ENCODE data around the gene TMEM41B. TPM values are rescaled to one million over a fixed set of nuclear protein-coding genes. Genes with fewer than 3 reads are reported as not detected.

TMEM41B gene
- total RNA-seq, 2 donors from 2014 or later = 35.4 to 38.1 TPM

- Mint-ChIP-seq H3K27me3 (ENCODE audit: low read depth) (no peaks in the 10 kb centered on the region), H3K9me3 (no peaks in the 10 kb centered on the region), H3K36me3 (ENCODE audit: insufficient read depth in 2 of 2) (peaks cover 0 to 12% of the 10 kb centered on the region in 2 donors), H3K27ac (peak overlapping the region; percentile 89), H3K4me3 (peak overlapping the region; percentile 53 to 78), H3K4me1 (ENCODE audit: low read depth) (peaks cover 17% of the 10 kb centered on the region)
- ATAC-seq (replicated peaks in 1 of 2) = peak; percentile 95 to 98
- peak; percentile 62 to 77 for DNase-seq
Measured at GRCh38 chr11:9280655-9281301, 33.6 kb downstream of the TMEM41B start.

GRCh38 chr11:9277176-9277575, 37.2 kb downstream of the TMEM41B start:
- no peaks in the 10 kb centered on the region for H3K27me3 Mint-ChIP-seq (ENCODE audit: low read depth)
- peaks cover 0 to 9% of the 10 kb centered on the region in 2 donors for H3K36me3 Mint-ChIP-seq (ENCODE audit: insufficient read depth in 2 of 2)
- no peak overlapping the region for H3K27ac Mint-ChIP-seq
- DNase-seq (no peak), ATAC-seq (replicated peaks in 1 of 2) (no peak)
- no peaks in the 10 kb centered on the region for H3K9me3 Mint-ChIP-seq
- peaks cover 25% of the 10 kb centered on the region for H3K4me1 Mint-ChIP-seq (ENCODE audit: low read depth)
- no peak overlapping the region for H3K4me3 Mint-ChIP-seq

GRCh38 chr11:9276571-9276970, 37.8 kb downstream of the TMEM41B start:
- H3K27ac Mint-ChIP-seq = no peak overlapping the region
- H3K9me3 Mint-ChIP-seq = no peaks in the 10 kb centered on the region
- no peak overlapping the region for H3K4me3 Mint-ChIP-seq
- peaks cover 0 to 7% of the 10 kb centered on the region in 2 donors for H3K36me3 Mint-ChIP-seq (ENCODE audit: insufficient read depth in 2 of 2)
- no peak for ATAC-seq (replicated peaks in 1 of 2)
- H3K4me1 Mint-ChIP-seq (ENCODE audit: low read depth) = peaks cover 25% of the 10 kb centered on the region
- H3K27me3 Mint-ChIP-seq (ENCODE audit: low read depth) = no peaks in the 10 kb centered on the region
- DNase-seq = no peak

- Mint-ChIP-seq H3K36me3 (ENCODE audit: insufficient read depth in 2 of 2) (no peaks in the 10 kb centered on the region), H3K27me3 (ENCODE audit: low read depth) (no peaks in the 10 kb centered on the region), H3K9me3 (no peaks in the 10 kb centered on the region), H3K4me1 (ENCODE audit: low read depth) (peaks cover 8% of the 10 kb centered on the region), H3K27ac (no peak overlapping the region), H3K4me3 (no peak overlapping the region)
- DNase-seq (no peak), ATAC-seq (replicated peaks in 1 of 2) (no peak)
Measured at GRCh38 chr11:9274499-9275258, 39.7 kb downstream of the TMEM41B start.

GRCh38 chr11:9273376-9274336, 40.7 kb downstream of the TMEM41B start:
- peak; percentile 68 to 84 for ATAC-seq (replicated peaks in 1 of 2)
- H3K36me3 Mint-ChIP-seq (ENCODE audit: insufficient read depth in 2 of 2) = no peaks in the 10 kb centered on the region
- peak overlapping the region; percentile 5 for H3K27ac Mint-ChIP-seq

GRCh38 chr11:9269492-9270013, 44.8 kb downstream of the TMEM41B start:
- Mint-ChIP-seq H3K4me3 (no peak overlapping the region), H3K27ac (no peak overlapping the region), H3K27me3 (ENCODE audit: low read depth) (peaks cover 21% of the 10 kb centered on the region), H3K9me3 (no peaks in the 10 kb centered on the region), H3K36me3 (ENCODE audit: insufficient read depth in 2 of 2) (peaks cover 0 to 2% of the 10 kb centered on the region in 2 donors), H3K4me1 (ENCODE audit: low read depth) (peaks cover 8% of the 10 kb centered on the region)
- no peak for ATAC-seq (replicated peaks in 1 of 2)
- no peak for DNase-seq

More at GRCh38 chr11:9273376-9274336, 40.7 kb downstream of the TMEM41B start:
- no peak for DNase-seq
- Mint-ChIP-seq H3K4me3 (peak overlapping the region; percentile 0 to 3), H3K27me3 (ENCODE audit: low read depth) (no peaks in the 10 kb centered on the region), H3K4me1 (ENCODE audit: low read depth) (peaks cover 8% of the 10 kb centered on the region), H3K9me3 (no peaks in the 10 kb centered on the region)

- DNase-seq (no peak), ATAC-seq (replicated peaks in 1 of 2) (no peak)
- H3K4me1 Mint-ChIP-seq (ENCODE audit: low read depth) = peaks cover 15% of the 10 kb centered on the region
- H3K27me3 Mint-ChIP-seq (ENCODE audit: low read depth) = peaks cover 21% of the 10 kb centered on the region
- no peaks in the 10 kb centered on the region for H3K9me3 Mint-ChIP-seq
- H3K36me3 Mint-ChIP-seq (ENCODE audit: insufficient read depth in 2 of 2) = peaks cover 0 to 5% of the 10 kb centered on the region in 2 donors
- no peak overlapping the region for H3K27ac Mint-ChIP-seq
- H3K4me3 Mint-ChIP-seq = no peak overlapping the region
Measured at GRCh38 chr11:9267680-9268079, 46.7 kb downstream of the TMEM41B start.

GRCh38 chr11:9266926-9267325, 47.5 kb downstream of the TMEM41B start:
- no peaks in the 10 kb centered on the region for H3K9me3 Mint-ChIP-seq
- H3K4me1 Mint-ChIP-seq (ENCODE audit: low read depth) = peaks cover 23% of the 10 kb centered on the region
- ATAC-seq (replicated peaks in 1 of 2) = no peak
- no peak for DNase-seq
- peaks cover 0 to 5% of the 10 kb centered on the region in 2 donors for H3K36me3 Mint-ChIP-seq (ENCODE audit: insufficient read depth in 2 of 2)
- peaks cover 26% of the 10 kb centered on the region for H3K27me3 Mint-ChIP-seq (ENCODE audit: low read depth)
- no peak overlapping the region for H3K27ac Mint-ChIP-seq
- no peak overlapping the region for H3K4me3 Mint-ChIP-seq

GRCh38 chr11:9266132-9266736, 48.2 kb downstream of the TMEM41B start:
- peak overlapping the region; percentile 69 for H3K27ac Mint-ChIP-seq
- H3K4me1 Mint-ChIP-seq (ENCODE audit: low read depth) = peaks cover 30% of the 10 kb centered on the region
- H3K9me3 Mint-ChIP-seq = no peaks in the 10 kb centered on the region
- ATAC-seq (replicated peaks in 1 of 2) (no peak), DNase-seq (no peak)
- H3K27me3 Mint-ChIP-seq (ENCODE audit: low read depth) = peaks cover 26% of the 10 kb centered on the region
- H3K36me3 Mint-ChIP-seq (ENCODE audit: insufficient read depth in 2 of 2) = peaks cover under 1 to 5% of the 10 kb centered on the region in 2 donors
- H3K4me3 Mint-ChIP-seq = peak overlapping the region; percentile 87 to 90

- DNase-seq (peak; percentile 54 to 62), ATAC-seq (replicated peaks in 1 of 2) (peak; percentile 51 to 63)
- Mint-ChIP-seq H3K4me1 (ENCODE audit: low read depth) (peaks cover 38% of the 10 kb centered on the region), H3K27ac (peak within 1 kb of the TSS; percentile 86), H3K9me3 (no peaks in the 10 kb centered on the region), H3K4me3 (peak within 1 kb of the TSS; percentile 95 to 96), H3K27me3 (ENCODE audit: low read depth) (peaks cover 26% of the 10 kb centered on the region), H3K36me3 (ENCODE audit: insufficient read depth in 2 of 2) (peaks cover 3 to 5% of the 10 kb centered on the region in 2 donors)
Measured at GRCh38 chr11:9265211-9266131, 48.9 kb downstream of the TMEM41B start, which contains the start of gene DENND5A. Gene DENND5A (minus strand): TSS chr11:9265350. CDS start chr11:9265069, 281 bp downstream.

GRCh38 chr11:9264316-9265210, 49.8 kb downstream of the TMEM41B start:
- H3K27ac Mint-ChIP-seq = peak overlapping the region; percentile 86
- DNase-seq = peak; percentile 48 to 58
- peak overlapping the region; percentile 95 to 96 for H3K4me3 Mint-ChIP-seq
- peak; percentile 56 to 58 for ATAC-seq (replicated peaks in 1 of 2)
- peaks cover 3 to 5% of the 10 kb centered on the region in 2 donors for H3K36me3 Mint-ChIP-seq (ENCODE audit: insufficient read depth in 2 of 2)
- no peaks in the 10 kb centered on the region for H3K9me3 Mint-ChIP-seq
- H3K27me3 Mint-ChIP-seq (ENCODE audit: low read depth) = peaks cover 26% of the 10 kb centered on the region
- peaks cover 44% of the 10 kb centered on the region for H3K4me1 Mint-ChIP-seq (ENCODE audit: low read depth)
